T-helper 9 cell (primary cell): Measurements from ENCODE around the gene PIH1D2.
"Not testable (repeated sequence)": the region's sequence is repeated elsewhere in the genome, so short reads cannot be mapped to it uniquely, and the experiment has no call there.

Experiments used
- DNase-seq: peaks from one replicate; pipeline ENCODE4 v3.0.0-alpha.2; 2020
- total RNA-seq, 2 donors: gene quantifications; one replicate each; lab custom pipeline; 2026; lab: John Stamatoyannopoulos, UW

The PIH1D2 gene, protein sequence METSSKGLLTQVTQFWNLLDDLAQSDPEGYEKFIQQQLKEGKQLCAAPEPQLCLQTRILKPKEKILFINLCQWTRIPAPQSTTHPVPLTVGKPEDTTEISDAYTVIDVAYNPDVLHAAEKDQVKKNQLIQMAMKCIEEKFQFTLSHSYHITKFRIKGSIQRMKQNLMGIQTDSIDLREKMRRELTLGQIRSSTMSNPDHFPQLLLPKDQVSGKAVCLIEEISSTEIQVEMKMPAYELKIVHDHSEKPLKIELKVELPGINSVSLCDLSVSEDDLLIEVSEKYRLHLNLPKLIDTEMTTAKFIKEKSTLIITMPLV
- total RNA-seq = 0 to 0.77 reads per million in 2 donors

DNA sequence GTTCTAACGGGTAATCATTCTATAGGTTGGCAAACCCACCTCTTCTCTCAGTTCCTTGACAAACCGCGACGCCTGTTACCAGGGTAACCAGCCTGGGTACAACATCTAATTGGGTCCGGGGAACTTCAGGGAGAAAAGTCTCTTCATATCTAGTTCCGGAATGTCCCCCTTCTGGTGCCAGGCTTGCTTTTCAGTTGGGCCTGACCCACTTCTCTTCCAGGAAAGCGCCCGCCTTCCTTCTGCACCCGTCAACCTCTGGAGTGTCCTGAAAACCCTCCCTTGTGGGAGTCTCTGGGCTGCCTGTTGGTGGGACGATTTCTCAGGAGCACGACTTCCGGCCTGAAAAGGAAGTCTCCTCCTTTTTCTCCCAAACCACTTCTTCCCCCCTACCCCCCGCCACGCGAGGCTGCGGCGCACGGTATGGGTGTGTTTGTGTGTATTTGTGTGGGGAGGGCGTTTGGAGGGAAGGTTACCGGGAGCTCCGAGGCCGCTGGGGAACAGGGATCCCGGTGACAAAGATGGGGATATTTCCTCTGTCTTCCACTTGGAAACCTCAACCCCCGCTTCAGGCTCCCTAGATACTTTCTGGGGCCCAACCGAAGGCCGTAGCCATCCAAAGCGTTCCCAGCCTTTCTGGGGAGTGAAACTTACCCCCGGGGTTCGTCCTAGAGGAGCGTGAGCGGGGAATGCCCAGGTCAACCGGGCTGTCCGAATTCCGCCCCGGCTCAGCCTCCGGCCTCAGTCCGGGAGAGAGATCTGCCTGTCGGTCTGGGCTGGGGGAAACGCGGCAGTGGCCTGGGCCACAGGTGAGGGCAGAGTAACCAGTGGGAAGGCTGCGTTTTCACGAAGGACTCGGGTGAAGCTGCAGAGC is at the start of gene PIH1D2, which contains the start of gene NKAPD1:
Gene PIH1D2 (minus strand): TSS at position 77 of the 871 bp plus-strand sequence. CDS start 843 bp downstream, outside the sequence.
Gene NKAPD1 (plus strand): TSS at position 359 of the 871 bp plus-strand sequence. CDS start 1,276 bp downstream, outside the sequence.
- DNase-seq = peak; percentile 69

DNA sequence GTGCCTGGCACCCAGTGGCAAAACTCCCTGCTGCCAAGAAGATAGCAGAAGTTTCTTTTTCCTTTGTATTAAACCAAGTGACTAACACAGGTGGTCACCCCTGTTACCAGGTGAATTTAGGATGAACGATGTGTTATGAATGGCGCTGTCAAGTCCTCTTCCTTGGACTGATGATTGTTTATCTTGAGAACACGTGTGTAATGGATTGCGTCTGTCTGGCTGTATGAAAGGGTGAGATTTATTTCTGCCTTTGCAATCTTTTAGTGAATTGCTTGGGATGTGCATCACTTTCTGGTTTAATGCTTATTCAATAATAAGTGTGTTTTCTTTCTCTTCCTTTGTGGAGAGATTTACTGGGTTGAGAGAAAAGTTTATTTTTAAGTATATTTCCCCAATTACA is 49.3 kb upstream of the PIH1D2 start:
- no peak for DNase-seq

DNA sequence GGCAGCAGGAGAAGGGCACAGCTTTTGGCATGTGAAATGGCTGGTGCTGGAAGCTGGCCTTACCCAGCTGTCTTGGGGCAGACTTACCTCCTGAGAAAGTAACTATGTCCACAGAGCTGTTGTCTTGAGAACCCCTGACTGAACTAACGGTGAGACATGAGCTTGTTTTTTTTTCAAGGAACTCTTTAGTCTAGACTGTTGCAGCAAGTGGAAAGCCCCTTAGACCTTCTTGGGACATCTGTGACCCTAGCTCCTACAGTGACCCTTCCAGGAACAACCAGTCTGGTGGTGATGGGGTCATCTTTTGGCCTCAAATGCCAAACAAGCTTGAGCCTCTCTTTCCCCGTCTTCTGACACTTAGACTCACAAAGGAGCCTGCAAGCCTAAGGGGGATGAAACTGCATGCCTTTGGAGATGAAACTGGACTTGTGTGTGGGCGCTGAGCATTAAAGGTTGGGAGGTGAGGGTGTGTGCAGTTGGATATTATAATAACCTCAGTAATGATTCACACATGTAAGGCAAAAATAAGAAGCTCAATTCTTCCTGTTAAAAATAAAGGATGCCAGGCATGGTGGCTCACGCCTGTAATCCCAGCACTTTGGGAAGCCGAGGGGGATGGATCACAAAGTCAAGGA is 48.3 kb upstream of the PIH1D2 start:
- no peak for DNase-seq

DNA sequence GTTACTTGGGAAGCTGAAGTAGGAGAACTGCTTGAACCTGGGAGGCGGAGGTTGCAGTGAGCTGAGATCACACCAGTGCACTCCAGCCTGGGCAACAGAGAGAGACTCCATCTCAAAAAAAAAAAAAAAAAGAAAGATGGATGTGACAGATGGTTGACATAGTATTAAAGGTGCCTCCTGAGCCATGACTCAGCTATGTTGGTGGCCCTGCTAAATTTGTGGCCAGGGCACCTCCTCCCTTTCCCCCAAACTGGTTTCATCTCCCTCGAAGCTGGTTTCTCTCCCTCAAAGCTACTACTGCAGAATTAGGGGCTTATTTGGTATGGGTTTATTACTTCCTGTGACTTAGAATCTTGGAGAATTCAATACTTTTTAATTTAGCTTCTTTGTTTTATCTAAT is 44.4 kb upstream of the PIH1D2 start:
- DNase-seq = no peak

DNA sequence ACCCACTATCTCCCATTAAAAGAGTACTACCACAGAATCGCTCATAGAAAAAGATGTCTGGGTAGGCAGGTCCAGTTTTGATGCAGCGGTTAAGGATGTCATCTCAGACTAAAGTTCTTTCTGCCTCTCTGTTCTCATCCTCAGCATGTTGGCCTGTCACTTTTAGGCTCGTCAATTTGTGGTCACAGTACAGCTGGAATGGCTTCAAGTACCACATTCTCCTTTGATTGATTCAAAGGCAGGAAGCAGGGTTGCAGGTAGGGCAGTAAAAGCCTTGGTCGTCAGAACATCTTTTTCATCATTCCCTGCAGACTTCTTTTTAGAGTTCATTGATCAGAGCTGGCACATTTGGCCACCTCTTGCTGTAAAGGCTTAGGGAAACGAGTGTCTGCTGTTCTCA is 41.6 kb upstream of the PIH1D2 start:
- no peak for DNase-seq

DNA sequence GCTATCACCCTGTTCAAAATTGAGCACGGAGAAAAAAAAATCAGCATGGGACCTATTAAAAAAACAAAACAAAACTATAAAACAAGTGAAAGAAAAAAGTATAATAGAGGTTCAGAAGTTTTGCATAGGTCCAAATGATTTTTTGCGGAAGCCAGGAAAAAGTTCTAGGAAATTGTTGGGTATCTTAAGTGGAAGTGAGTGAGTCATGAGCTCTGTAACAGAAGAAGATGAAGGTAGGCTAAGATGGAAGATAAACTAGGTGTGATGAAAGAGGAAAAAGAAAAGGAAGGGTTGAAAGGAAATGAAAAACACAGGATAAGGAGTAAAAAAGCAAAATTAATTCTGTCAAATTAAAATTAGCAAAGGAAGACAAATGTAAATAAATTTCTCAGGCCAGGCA is 40.6 kb upstream of the PIH1D2 start:
- no peak for DNase-seq

DNA sequence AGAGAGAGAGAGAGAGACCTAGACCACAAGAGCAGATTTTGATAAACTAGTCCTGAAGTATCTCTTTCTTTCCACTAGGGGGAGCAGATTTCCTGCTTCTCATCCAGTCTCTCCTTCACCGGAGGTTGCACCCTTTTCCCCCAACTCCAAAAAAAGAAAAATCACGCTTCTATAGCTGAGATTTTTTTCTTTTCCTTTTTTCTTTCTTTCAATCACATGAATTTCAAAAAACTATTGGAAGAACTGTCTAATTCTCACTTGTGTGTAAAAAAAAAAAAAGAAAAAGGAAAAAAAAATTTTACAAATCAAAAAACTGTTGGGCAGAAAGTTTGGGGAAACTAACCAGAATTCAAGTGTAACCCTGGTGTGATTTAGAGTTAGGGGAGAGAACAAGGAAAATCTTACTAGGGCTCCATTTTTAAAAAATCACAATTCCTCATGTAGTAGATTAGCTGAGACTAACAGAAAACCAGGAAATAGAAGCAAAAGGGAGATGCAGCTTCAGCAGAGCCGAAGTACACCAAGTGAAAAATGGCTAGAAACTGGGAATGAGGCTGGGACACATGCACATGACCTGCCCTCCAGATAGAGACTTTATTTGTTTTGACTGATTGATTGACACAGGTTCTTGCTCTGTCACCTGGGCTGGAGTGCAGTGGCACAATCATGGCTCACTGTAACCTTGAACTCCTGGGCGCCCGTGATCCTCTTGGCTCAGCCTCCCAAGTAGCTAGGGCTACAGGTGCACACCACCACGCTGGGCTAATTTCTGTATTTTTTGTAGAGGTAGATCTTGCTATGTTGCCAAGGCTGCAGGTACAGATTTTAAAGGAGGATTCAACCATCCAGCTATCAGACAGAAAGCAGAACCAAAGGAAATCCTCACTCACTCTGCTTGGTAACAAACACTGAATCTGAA is 40.0 kb upstream of the PIH1D2 start:
- DNase-seq = no peak

DNA sequence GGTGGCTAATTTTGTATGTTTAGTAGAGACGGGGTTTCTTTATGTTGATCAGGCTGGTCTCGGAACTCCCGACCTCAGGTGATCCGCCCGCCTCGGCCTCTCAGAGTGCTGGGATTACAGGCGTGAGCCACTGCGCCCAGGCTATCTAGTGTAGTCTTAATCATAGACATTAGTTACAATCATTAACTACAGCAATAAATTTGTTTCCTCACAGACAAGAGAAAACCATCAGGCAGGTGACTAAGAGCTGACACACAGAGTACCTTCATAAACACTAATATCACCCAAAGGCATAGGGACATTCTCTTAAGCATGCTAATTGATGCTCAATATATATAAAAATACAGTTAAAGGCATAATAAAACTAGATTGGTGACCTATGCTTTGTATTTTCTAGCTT is 32.3 kb upstream of the PIH1D2 start:
- DNase-seq = no peak

DNA sequence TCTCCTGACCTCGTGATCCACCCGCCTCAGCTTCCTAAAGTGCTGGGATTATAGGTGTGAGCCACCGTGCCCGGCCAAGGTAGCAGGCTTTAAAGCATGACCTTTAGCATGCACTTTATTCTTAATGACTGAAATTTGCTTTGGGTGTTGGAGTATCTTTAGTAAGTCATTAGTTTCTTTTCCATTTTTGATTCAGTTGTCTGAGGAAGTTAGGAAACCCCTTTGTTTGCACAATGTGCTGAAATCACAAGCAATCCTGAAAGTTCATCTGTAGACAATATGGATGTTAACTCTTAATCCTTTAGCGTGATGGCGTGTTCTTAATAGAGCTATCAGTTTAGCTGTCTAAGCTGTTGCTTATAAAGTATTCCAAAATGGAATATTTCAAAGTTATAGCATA is 29.6 kb upstream of the PIH1D2 start:
- DNase-seq = no peak

DNA sequence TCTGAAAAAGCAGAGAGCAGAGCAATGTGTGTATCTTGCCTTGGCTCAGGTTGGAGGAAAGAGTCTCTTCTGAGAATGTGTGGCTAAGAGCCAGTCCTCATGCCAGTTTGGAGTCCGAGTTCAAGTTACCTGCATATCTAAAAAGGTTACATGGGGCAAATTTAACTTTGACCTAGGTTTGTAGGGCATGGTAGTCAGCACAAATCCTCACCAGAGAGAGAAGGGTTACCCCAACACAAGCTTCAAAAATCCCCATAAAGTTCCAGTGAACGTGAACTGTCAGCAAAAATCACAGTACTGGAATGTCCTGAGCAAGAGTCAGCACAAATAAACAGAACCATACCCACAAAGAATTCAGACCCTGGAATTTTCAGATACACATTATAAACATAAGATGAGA is 26.6 kb upstream of the PIH1D2 start:
- no peak for DNase-seq

DNA sequence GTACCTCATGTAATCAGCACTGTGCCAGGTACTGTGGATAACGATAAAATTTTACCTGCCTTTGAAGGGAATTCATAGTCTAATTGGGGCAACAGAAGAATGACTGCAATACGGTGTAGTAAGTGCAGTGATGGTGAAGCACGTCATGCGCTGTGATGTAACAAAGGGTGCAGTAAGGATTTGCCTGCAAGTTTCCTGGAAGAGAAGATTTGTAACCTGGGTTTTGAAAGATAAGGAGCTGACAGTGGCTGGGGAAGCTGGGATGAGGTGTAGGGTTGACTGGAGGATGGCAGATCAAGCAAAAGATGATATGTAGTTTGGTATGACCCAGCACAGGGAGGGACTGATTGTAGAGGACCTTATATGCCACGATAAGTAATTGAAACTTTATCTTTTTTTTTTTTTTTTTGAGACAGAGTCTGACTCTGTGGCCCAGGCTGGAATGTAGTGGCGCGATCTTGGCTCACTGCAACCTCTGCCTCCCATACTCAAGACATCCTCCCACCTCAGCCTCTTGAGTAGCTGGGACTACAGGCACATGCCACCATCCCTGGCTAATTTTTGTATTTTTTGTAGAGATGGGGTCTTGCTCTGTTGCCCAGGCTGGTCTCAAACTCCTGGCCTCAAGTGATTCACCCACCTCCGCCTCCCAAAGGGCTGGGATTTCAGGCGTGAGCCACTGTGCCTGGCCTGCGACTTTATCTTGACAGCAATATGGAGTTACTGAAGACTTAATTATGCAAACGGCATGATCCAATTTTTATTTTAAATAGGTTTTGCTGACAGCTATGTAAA is 24.1 kb upstream of the PIH1D2 start:
- DNase-seq = no peak

DNA sequence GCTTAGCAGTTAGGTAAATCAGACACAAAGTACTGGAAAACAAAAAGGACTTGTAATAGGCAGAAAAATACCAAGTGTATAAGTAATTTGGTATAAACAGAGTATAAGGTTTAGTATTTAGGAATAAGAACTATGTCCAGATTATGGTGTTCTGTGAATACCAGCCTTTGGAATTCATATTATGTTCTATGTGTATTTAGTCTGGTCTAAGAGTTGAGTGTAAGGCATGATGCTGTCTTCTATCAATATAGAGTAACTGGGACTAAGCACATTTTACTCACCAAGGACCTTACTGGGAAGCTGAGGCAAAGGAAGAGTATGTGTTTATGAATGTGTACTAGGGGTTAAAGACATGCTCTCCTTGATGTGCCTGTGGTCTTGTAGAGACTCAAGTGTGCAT is 22.4 kb upstream of the PIH1D2 start:
- DNase-seq = no peak

DNA sequence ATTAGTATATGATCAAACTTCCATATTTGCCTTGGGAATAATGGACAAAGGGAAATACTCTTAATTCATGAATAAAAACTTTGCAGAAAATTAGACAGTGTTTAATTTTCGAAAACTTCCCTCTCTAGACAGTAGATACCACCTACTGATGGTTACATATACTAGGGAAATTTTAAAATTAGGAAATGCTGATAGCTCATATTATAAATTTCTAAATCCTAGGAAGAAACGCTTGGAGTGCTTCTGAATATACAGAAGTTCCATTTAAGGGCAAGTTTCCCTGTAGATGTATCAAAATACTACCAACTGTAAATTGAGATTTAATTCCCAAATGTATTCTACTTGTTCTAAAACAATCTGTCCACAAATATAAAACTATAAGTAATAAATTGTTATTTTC is 21.5 kb upstream of the PIH1D2 start:
- not testable (repeated sequence) for DNase-seq

DNA sequence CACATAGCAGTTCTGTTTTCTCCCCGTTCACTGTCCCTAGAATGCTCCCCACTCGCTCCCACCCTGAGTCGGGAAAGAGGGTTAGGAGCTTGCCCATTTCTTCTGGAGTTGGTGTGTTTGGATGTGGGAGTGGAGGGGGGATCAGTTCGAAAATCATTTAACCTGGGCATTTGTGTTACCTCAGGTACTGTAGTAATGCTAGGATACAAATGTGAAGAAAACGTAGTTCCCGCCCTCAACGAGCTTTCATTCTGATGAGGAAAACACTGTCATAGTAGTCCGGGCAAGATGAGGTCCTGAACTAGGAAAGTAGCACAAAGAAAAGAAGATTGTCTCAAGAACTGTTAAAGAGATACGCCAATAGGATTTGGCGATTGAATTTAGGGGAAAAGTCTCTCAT is 13.4 kb upstream of the PIH1D2 start:
- no peak for DNase-seq

DNA sequence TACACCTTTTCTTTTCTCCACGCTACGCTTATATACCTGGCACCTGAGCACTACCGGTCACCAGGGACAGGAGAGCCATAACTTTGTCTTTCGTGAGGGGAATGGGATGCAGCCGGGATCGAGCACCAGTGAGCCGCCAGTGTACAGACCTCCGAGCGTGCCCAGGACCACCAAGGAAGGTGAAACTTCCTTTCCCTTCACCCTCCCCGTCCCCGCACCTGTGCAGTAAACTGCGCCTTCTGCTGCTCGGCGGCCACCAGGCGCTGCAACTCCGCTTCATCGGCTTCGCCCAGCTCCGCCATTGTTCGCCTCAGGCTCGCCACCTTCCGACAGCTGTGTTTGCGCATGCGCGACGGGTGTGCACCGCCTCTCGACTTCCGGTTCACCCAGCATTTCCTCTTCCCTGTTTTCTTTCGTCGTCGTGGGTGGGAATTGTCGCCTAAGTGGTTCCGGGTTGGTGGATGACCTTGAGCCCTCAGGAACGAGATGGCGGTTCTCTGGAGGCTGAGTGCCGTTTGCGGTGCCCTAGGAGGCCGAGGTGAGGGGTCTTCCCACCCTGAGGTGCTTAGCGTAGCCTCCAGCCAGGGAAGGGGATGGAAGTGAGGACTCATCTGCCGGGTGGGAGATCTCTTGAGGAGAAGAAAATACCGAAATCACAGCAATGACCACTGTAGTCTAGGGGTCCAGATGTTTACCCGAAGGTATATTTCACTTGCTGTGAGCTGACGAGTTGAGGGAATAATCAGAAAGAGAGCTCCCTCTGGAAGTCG is 12.8 kb upstream of the PIH1D2 start, which contains the start of the genes SDHD and TIMM8B:
Gene SDHD (plus strand): TSS at position 452 of the 770 bp plus-strand sequence. CDS start 35 bp downstream, at position 487.
Gene TIMM8B (minus strand): TSS at position 335 of the 770 bp plus-strand sequence. CDS start 33 bp downstream, at position 302.
- peak; percentile 91 for DNase-seq

DNA sequence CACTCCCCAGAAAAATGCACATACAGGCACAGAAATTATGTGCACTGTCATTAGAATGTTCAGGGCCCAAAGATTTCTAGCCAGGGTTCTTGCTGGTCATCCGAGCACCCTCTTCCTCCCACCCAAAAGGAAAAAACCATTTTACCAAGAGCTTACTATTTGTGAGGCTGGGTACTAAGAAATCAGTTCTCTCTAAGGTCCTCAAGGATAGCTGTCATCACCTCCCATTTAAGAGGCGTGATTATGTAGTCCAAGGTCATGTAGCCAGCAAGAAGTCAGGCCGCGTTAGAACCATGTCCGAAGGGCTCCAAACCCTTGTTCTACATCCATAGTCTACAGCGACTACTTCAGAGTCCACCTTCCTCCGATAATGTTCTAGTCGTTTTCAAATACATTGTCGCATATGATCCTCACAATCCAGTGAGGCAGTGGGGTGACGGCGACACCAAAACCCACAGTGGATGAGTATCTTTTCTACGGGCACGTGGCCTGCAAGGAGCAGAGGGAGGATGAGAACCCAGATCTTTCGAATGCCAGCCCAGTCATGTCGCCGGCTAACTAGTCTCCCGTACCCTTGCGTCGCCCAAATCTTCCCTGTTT is 12.1 kb upstream of the PIH1D2 start:
- DNase-seq = peak; percentile 14

DNA sequence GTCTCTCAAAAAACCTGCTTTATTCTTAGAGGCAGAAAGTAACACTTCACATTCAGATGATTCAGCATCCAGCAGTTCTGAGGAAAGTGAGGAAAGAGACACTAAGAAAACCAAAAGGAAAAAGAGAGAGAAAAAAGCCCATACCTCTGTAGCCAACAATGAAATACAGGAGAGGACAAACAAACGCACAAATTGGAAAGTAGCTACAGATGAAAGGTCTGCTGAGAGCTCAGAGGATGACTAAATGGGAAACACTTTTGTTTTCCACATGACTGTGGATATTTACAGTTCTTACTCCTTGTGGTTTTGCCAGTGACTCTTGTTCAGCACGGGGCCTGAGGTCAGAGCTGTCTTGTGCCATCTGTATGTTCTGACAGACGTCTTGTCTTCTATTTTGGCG is 8.9 kb upstream of the PIH1D2 start:
- DNase-seq = no peak

DNA sequence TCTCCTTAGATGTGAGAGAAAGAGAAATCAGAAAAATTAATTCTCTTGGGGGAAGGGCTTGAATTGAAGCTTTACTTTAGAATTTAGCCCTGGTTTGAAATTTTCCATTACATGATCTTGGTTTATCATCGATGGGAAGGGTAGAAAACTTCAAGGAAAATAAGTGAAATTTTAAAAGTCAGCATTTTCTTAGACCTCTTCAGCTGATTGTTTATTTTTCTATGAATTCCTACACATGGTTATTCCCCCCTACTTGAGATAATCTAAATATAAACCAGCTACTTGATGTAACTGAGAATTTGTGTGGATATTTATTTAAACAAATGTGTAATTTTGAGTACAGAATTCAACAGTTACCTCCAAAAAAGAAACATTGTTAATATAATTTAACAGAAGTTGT is 10.9 kb downstream of the PIH1D2 start:
- DNase-seq = no peak

DNA sequence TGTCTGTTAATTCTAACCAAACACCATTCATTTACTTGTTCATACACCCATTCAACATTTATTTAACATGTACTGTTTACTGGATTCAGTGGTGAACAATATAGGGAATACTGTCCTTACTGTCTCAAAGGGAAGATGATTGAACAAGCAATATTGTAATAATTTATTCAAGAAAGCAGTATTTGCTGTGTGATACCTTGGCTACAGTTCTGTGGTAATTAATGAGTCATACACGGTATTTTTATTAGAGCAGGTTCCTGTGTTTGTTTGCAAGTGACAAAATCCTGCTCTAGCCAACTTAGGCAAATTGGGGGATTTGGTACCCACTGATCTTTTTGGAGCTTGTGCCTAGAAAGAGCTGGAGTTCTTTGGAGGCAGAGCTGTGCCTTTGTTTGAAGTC is 15.7 kb downstream of the PIH1D2 start:
- no peak for DNase-seq

DNA sequence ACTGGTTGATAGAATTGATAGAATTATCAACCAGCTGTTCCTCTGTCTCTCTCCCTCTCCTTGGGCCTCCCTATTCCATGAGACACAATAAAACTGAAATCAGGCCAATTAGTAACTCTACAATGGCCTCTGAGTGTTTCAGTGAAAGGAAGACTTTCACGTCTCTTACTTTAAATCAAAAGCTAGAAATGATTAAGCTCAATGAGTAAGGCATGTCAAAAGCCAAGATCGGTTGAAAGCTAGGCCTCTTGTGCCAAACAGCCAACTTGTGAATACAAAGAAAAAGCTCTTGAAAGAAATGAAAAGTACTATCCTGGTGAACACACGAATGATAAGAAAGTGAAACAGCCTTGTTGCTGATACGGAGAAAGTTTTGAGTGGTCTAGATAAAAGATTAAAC is 16.6 kb downstream of the PIH1D2 start:
- DNase-seq = no peak
